Measurements from ENCODE around the gene ABHD4.

Gene ABHD4

GRCh38 chr14:22601996-22602395 lies 3.9 kb downstream of the ABHD4 start:
- H3K27me3 ChIP-seq (replicated peaks), result no peaks in the 10 kb centered on the region
- TF ChIP-seq CTCF (IDR thresholded peaks at IDR 0.05; ENCODE audit: low read depth, low read length, missing control alignments), result no peak
- H3K4me3 ChIP-seq (ENCODE audit: low read depth, low read length), result no peak overlapping the region
- no peak for DNase-seq
- in situ Hi-C loops (cut with HindIII; ENCODE audit: low pct_ligation_motif_present, low sequenced_read_pairs), result no loop called here
- H3K27ac ChIP-seq, result no peak overlapping the region
- peaks cover 27% of the 10 kb centered on the region for H3K36me3 ChIP-seq (replicated peaks)

GRCh38 chr14:22602862-22603261 lies 4.8 kb downstream of the ABHD4 start:
- Histone ChIP-seq H3K36me3 (replicated peaks) (peaks cover 34% of the 10 kb centered on the region), H3K27me3 (replicated peaks) (no peaks in the 10 kb centered on the region), H3K27ac (no peak overlapping the region), H3K4me3 (ENCODE audit: low read depth, low read length) (no peak overlapping the region)
- peak; percentile 20 for DNase-seq
- no peak for TF ChIP-seq CTCF (IDR thresholded peaks at IDR 0.05; ENCODE audit: low read depth, low read length, missing control alignments)
- in situ Hi-C loops (cut with HindIII; ENCODE audit: low pct_ligation_motif_present, low sequenced_read_pairs), result no loop called here

GRCh38 chr14:22606380-22606779 lies 8.3 kb downstream of the ABHD4 start:
- Histone ChIP-seq H3K36me3 (replicated peaks) (peaks cover 45% of the 10 kb centered on the region), H3K27me3 (replicated peaks) (no peaks in the 10 kb centered on the region), H3K4me3 (ENCODE audit: low read depth, low read length) (no peak overlapping the region), H3K27ac (no peak overlapping the region)
- no peak for TF ChIP-seq CTCF (IDR thresholded peaks at IDR 0.05; ENCODE audit: low read depth, low read length, missing control alignments)
- peak; percentile 49 for DNase-seq
- in situ Hi-C loops (cut with HindIII; ENCODE audit: low pct_ligation_motif_present, low sequenced_read_pairs), result no loop called here

- no peak overlapping the region for H3K4me3 ChIP-seq (ENCODE audit: low read depth, low read length)
- H3K36me3 ChIP-seq (replicated peaks), result peaks cover 41% of the 10 kb centered on the region
- no peak for DNase-seq
- in situ Hi-C loops (cut with HindIII; ENCODE audit: low pct_ligation_motif_present, low sequenced_read_pairs), result no loop called here
- no peak overlapping the region for H3K27ac ChIP-seq
- H3K27me3 ChIP-seq (replicated peaks), result no peaks in the 10 kb centered on the region
- TF ChIP-seq CTCF (IDR thresholded peaks at IDR 0.05; ENCODE audit: low read depth, low read length, missing control alignments), result no peak
Observed at GRCh38 chr14:22607291-22607690, 9.2 kb downstream of the ABHD4 start.

- Histone ChIP-seq H3K4me3 (ENCODE audit: low read depth, low read length) (no peak overlapping the region), H3K36me3 (replicated peaks) (peaks cover 22% of the 10 kb centered on the region), H3K27ac (no peak overlapping the region), H3K27me3 (replicated peaks) (no peaks in the 10 kb centered on the region)
- no peak for TF ChIP-seq CTCF (IDR thresholded peaks at IDR 0.05; ENCODE audit: low read depth, low read length, missing control alignments)
- DNase-seq, result no peak
- in situ Hi-C loops (cut with HindIII; ENCODE audit: low pct_ligation_motif_present, low sequenced_read_pairs), result no loop called here
Observed at GRCh38 chr14:22610931-22611330, 12.8 kb downstream of the ABHD4 start.

- Histone ChIP-seq H3K4me3 (ENCODE audit: low read depth, low read length) (no peak overlapping the region), H3K27ac (peak overlapping the region; percentile 89), H3K36me3 (replicated peaks) (peaks cover 15% of the 10 kb centered on the region), H3K27me3 (replicated peaks) (no peaks in the 10 kb centered on the region)
- DNase-seq, result no peak
- in situ Hi-C loops (cut with HindIII; ENCODE audit: low pct_ligation_motif_present, low sequenced_read_pairs), result no loop called here
- TF ChIP-seq CTCF (IDR thresholded peaks at IDR 0.05; ENCODE audit: low read depth, low read length, missing control alignments), result peak; percentile 42
Observed at GRCh38 chr14:22613106-22613695, 15.1 kb downstream of the ABHD4 start.
